Measurements from ENCODE around the gene FLOT1. TPM values are rescaled to one million over a fixed set of nuclear protein-coding genes. Genes with fewer than 3 reads are reported as not detected.
A peak's percentile ranks its signal among the peaks of the same experiment; 100 is the strongest.

The FLOT1 gene
- total RNA-seq, 2 experiments from 2014 or later = 31.6 TPM

DNA sequence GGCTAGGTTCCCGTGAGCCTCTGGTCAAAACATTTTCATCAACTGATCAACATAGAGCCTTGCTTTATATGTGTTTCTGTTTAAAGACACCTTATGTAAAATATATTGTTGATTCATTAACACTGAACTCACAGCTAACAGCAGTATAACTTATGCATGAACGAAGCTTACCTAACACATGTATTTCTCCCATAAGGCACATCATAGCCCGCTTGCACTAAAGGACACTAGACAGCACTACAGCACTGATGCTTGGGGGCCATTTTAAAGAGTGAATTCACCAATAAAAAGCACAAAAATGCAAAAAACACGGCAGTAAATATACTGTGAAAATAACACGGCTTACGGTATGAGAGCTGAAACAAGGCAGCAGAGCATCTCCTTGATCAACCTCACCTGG lies 4.0 kb downstream of the FLOT1 start:
- Histone ChIP-seq H3K4me1 (ENCODE audit: insufficient read depth, low read length) (peaks cover 84% of the 10 kb centered on the region), H3K9me3 (ENCODE audit: control insufficient read depth in 1 of 2, insufficient read depth in 1 of 2, low read length in 2 of 2) (no peaks in the 10 kb centered on the region), H3K4me3 (ENCODE audit: low read length) (no peak overlapping the region), H3K27me3 (ENCODE audit: control insufficient read depth in 1 of 2, insufficient read depth in 2 of 2, low read length in 2 of 2) (no peaks in the 10 kb centered on the region), H3K27ac (ENCODE audit: low read depth in 1 of 2, low read length in 2 of 2) (no peak overlapping the region), H3K36me3 (ENCODE audit: insufficient read depth, low read length) (peaks cover 47% of the 10 kb centered on the region)
- ChIA-PET CTCF (interaction anchor here (0.6 to 3.3 kb wide), 4 partner anchors 8 to 95 kb away, joined by 3 to 10 read pairs (median 7); no protein-coding TSS in a partner anchor), POLR2A (interaction anchor here (0.7 to 7.2 kb wide), 10 partner anchors 11 to 288 kb away, joined by 3 to 54 read pairs (median 4); partner anchors contain the start of genes MDC1, MRPS18B and TUBB)
- H3K27ac Mint-ChIP-seq = peak overlapping the region; percentile 34
- H3K27me3 Mint-ChIP-seq = no peaks in the 10 kb centered on the region
- H3K4me3 Mint-ChIP-seq = peak overlapping the region; percentile 5
- no peaks in the 10 kb centered on the region for H3K9me3 Mint-ChIP-seq
- H3K4me1 Mint-ChIP-seq (ENCODE audit: low read depth) = peaks cover 74% of the 10 kb centered on the region
- peaks cover 59% of the 10 kb centered on the region for H3K36me3 Mint-ChIP-seq (ENCODE audit: low read depth)
- no peak for ATAC-seq (ENCODE audit: poor library complexity)
- intact Hi-C loops (cut with DNase I, micrococcal nuclease) = no loop called here
- TF ChIP-seq, protein P1, sequence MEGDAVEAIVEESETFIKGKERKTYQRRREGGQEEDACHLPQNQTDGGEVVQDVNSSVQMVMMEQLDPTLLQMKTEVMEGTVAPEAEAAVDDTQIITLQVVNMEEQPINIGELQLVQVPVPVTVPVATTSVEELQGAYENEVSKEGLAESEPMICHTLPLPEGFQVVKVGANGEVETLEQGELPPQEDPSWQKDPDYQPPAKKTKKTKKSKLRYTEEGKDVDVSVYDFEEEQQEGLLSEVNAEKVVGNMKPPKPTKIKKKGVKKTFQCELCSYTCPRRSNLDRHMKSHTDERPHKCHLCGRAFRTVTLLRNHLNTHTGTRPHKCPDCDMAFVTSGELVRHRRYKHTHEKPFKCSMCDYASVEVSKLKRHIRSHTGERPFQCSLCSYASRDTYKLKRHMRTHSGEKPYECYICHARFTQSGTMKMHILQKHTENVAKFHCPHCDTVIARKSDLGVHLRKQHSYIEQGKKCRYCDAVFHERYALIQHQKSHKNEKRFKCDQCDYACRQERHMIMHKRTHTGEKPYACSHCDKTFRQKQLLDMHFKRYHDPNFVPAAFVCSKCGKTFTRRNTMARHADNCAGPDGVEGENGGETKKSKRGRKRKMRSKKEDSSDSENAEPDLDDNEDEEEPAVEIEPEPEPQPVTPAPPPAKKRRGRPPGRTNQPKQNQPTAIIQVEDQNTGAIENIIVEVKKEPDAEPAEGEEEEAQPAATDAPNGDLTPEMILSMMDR (IDR thresholded peaks at IDR 0.05) = no peak
- DNase-seq = no peak

DNA sequence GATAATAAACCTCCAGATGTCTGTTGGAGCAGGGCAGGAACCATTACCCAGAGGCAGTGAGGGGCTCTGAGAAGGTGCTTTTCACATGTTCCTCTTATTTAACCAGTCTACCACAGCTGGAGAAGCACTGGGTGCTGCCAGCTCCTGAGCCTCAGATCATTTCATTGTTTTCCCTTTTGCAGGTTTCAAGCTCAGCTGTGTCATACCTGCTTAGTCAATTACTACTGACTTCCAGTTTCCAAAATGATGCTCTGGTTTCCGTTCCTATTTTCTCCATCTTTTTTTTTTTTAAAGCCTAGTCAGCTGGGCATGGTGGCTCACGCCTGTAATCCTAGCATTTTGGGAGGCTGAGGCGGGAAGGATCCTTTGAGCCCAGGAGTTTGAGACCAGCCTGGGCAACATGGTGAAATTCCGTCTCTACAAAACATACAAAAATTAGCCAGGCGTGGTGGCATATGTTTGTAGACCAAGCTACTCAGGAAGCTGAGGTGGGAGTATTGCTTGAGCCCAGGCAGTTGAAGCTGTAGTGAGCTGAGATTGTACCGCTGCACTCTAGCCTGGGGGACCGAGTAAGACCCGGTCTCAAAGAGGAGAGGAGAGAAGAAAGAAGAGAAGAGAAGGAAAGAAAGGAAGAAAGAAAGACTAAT lies 6.7 kb downstream of the FLOT1 start:
- ATAC-seq (ENCODE audit: poor library complexity) (no peak), DNase-seq (no peak)
- TF ChIP-seq, protein P1 (IDR thresholded peaks at IDR 0.05) = no peak
- Histone ChIP-seq H3K4me3 (ENCODE audit: low read length) (no peak overlapping the region), H3K9me3 (ENCODE audit: control insufficient read depth in 1 of 2, insufficient read depth in 1 of 2, low read length in 2 of 2) (no peaks in the 10 kb centered on the region), H3K27ac (ENCODE audit: low read depth in 1 of 2, low read length in 2 of 2) (peak overlapping the region in 1 of 2 donors; percentile 27), H3K36me3 (ENCODE audit: insufficient read depth, low read length) (peaks cover 55% of the 10 kb centered on the region), H3K4me1 (ENCODE audit: insufficient read depth, low read length) (peaks cover 67% of the 10 kb centered on the region), H3K27me3 (ENCODE audit: control insufficient read depth in 1 of 2, insufficient read depth in 2 of 2, low read length in 2 of 2) (no peaks in the 10 kb centered on the region)
- Mint-ChIP-seq H3K27ac (peak overlapping the region; percentile 66), H3K36me3 (ENCODE audit: low read depth) (peaks cover 52% of the 10 kb centered on the region), H3K4me3 (peak overlapping the region; percentile 80), H3K4me1 (ENCODE audit: low read depth) (peaks cover 61% of the 10 kb centered on the region), H3K27me3 (no peaks in the 10 kb centered on the region), H3K9me3 (no peaks in the 10 kb centered on the region)
- CTCF ChIA-PET = interaction anchor here (0.9 to 3.3 kb wide), 5 partner anchors 9 to 254 kb away, joined by 4 to 10 read pairs (median 4); partner anchors contain the start of gene IER3
- POLR2A ChIA-PET = interaction anchor here (1.1 to 7.2 kb wide), 7 partner anchors 12 to 118 kb away, joined by 3 to 54 read pairs (median 5); partner anchors contain the start of genes DHX16, MDC1, MRPS18B and PPP1R10
- intact Hi-C loops (cut with DNase I, micrococcal nuclease) = loop anchor here in 1 of 2 experiments (1.0 kb wide), 1 partner anchor 23 kb away; no protein-coding TSS in a partner anchor

DNA sequence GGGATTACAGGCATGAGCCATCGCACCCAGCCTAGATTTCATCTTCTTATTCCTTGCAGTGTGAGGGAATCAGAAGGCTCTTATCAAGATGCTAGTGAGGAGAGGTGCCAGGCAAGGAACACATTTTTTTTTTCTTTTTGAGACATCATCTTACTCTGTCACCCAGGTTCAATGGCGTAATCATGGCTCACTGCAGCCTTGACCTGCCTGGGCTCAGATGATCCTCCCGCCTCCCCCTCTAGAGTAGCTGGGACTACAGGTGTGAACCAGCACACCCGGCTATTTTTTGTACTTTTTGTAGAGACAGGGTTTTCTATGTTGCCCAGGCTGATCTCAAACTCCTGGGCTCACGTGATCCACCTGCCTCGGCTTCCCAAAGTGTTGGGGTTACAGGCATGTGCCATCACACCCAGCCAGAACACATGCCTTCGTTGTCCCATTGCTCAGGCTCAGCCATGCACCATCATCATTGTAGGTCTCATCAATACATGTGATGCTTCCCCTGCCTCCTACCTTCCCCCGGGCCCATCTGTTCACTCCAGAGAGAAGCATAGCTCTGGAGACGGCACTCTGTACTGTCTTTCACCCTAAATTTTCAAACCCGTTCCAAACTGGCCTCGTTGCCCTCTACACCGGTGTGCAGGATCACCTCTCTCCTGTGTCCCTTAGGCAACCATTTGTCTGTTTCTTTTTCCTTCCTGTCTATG lies 10.1 kb downstream of the FLOT1 start:
- no peak for DNase-seq
- TF ChIP-seq, protein P1 (IDR thresholded peaks at IDR 0.05) = no peak
- peaks cover 62% of the 10 kb centered on the region for H3K36me3 ChIP-seq (ENCODE audit: insufficient read depth, low read length)
- no peaks in the 10 kb centered on the region for H3K27me3 ChIP-seq (ENCODE audit: control insufficient read depth in 1 of 2, insufficient read depth in 2 of 2, low read length in 2 of 2)
- peaks cover 48% of the 10 kb centered on the region for H3K4me1 ChIP-seq (ENCODE audit: insufficient read depth, low read length)
- ATAC-seq (ENCODE audit: poor library complexity) = no peak
- Mint-ChIP-seq H3K4me1 (ENCODE audit: low read depth) (peaks cover 52% of the 10 kb centered on the region), H3K4me3 (no peak overlapping the region), H3K27me3 (no peaks in the 10 kb centered on the region), H3K9me3 (no peaks in the 10 kb centered on the region), H3K36me3 (ENCODE audit: low read depth) (peaks cover 60% of the 10 kb centered on the region), H3K27ac (peak overlapping the region; percentile 71)
- no peaks in the 10 kb centered on the region for H3K9me3 ChIP-seq (ENCODE audit: control insufficient read depth in 1 of 2, insufficient read depth in 1 of 2, low read length in 2 of 2)
- no peak overlapping the region for H3K4me3 ChIP-seq (ENCODE audit: low read length)
- CTCF ChIA-PET = interaction anchor here (0.6 to 20.2 kb wide), 6 partner anchors 12 to 260 kb away, joined by 3 to 526 read pairs (median 20); partner anchors contain the start of genes DHX16, MDC1, MRPS18B and NRM
- intact Hi-C loops (cut with DNase I, micrococcal nuclease) = no loop called here
- no peak overlapping the region for H3K27ac ChIP-seq (ENCODE audit: low read depth in 1 of 2, low read length in 2 of 2)
- POLR2A ChIA-PET = interaction anchor here (1.4 to 7.2 kb wide), 3 partner anchors 9 to 53 kb away, joined by 3 to 54 read pairs (median 18); partner anchors contain the start of gene TUBB

Measured in CD4-positive, alpha-beta T cell (primary cell).